Endometrium (tissue), 2 donors: ENCODE data around the gene SYTL3.

Experiments
- FAIRE-seq: peaks from 2 replicates; lab custom pipeline; 2012; peaks lifted over from hg19 to GRCh38; lab: Jason Lieb, UNC
- donor health status: control.
- donor health status: control.

The SYTL3 gene

GRCh38 chr6:158722176-158722729 lies 72.4 kb downstream of the SYTL3 start:
- no peak for FAIRE-seq

GRCh38 chr6:158725704-158726103 lies 75.8 kb downstream of the SYTL3 start:
- FAIRE-seq = no peak

- no peak for FAIRE-seq
Observed at GRCh38 chr6:158729906-158730540, 80.2 kb downstream of the SYTL3 start.

- no peak for FAIRE-seq
Observed at GRCh38 chr6:158730541-158730907, 80.7 kb downstream of the SYTL3 start.

- no peak for FAIRE-seq
Observed at GRCh38 chr6:158735009-158735408, 85.2 kb downstream of the SYTL3 start.

- FAIRE-seq = no peak
Observed at GRCh38 chr6:158737082-158737709, 87.3 kb downstream of the SYTL3 start.

- FAIRE-seq = no peak
Observed at GRCh38 chr6:158737710-158738615, 88.1 kb downstream of the SYTL3 start.

- FAIRE-seq = no peak
Observed at GRCh38 chr6:158739673-158740072, 89.8 kb downstream of the SYTL3 start.

GRCh38 chr6:158743033-158743651 lies 93.3 kb downstream of the SYTL3 start:
- FAIRE-seq = no peak

- no peak for FAIRE-seq
Observed at GRCh38 chr6:158744986-158745430, 95.2 kb downstream of the SYTL3 start.

GRCh38 chr6:158751224-158751623 lies 101.4 kb downstream of the SYTL3 start:
- FAIRE-seq = no peak

GRCh38 chr6:158751921-158752320 lies 102.1 kb downstream of the SYTL3 start:
- no peak for FAIRE-seq

- no peak for FAIRE-seq
Observed at GRCh38 chr6:158752613-158753012, 102.8 kb downstream of the SYTL3 start.

GRCh38 chr6:158753811-158754210 lies 104.0 kb downstream of the SYTL3 start:
- FAIRE-seq = no peak

- no peak for FAIRE-seq
Observed at GRCh38 chr6:158754738-158755137, 104.9 kb downstream of the SYTL3 start.

- no peak for FAIRE-seq
Observed at GRCh38 chr6:158755636-158756035, 105.8 kb downstream of the SYTL3 start.

- FAIRE-seq = no peak
Observed at GRCh38 chr6:158756126-158756525, 106.3 kb downstream of the SYTL3 start.

- no peak for FAIRE-seq
Observed at GRCh38 chr6:158756977-158757752, 107.3 kb downstream of the SYTL3 start.

GRCh38 chr6:158757753-158758090 lies 107.9 kb downstream of the SYTL3 start:
- FAIRE-seq = no peak

- FAIRE-seq = no peak
Observed at GRCh38 chr6:158758451-158758860, 108.6 kb downstream of the SYTL3 start.

GRCh38 chr6:158758941-158759479 lies 109.2 kb downstream of the SYTL3 start:
- FAIRE-seq = no peak
